ENCODE data around the gene FAM81A. TPM values are rescaled to one million over a fixed set of nuclear protein-coding genes. Genes with fewer than 3 reads are reported as not detected.
"Not testable (repeated sequence)": the region's sequence is repeated elsewhere in the genome, so short reads cannot be mapped to it uniquely, and the experiment has no call there.

FAM81A gene
- polyA plus RNA-seq, 1 donor (not counting 4 experiments of a cell fraction or from before 2014, with no cell fraction given), result 0.84 TPM

DNA sequence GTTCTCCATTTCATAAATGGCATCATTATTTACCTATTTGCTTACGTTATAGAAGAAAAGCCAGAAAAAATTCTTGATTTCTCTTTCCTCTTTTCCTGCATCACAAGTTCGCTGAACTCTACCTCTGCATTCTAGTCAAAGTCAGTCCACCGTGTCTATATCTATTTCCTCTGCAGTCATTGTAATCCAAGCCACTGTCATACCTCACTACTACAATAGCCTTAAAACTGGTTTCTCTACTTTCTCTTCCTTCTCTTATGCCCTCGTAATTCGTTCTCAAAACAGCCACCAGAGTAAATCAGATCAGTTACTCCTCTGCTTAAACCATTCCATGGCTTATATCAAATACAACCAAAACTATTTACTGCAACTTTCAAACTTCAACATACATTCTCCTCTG is 13.4 kb upstream of the FAM81A start:
- no peak for DNase-seq (ENCODE audit: low read depth, low spot score)
- H3K36me3 ChIP-seq (ENCODE audit: control insufficient read depth in 2 of 2, extremely low read depth in 1 of 2, insufficient read depth in 2 of 2, low read length in 2 of 2), result no peaks in the 10 kb centered on the region
- no peak overlapping the region for H3K9ac ChIP-seq (ENCODE audit: control insufficient read depth, extremely low read depth, insufficient read depth, low read length)
- no peak overlapping the region for H3K4me2 ChIP-seq (ENCODE audit: control insufficient read depth, extremely low read depth, insufficient read depth, low read depth, low read length)
- no peak overlapping the region for H3K4me3 ChIP-seq (ENCODE audit: control insufficient read depth in 2 of 3, extremely low read depth in 1 of 3, insufficient read depth in 2 of 3, low read depth in 1 of 3, low read length in 3 of 3)
- no peaks in the 10 kb centered on the region for H4K20me1 ChIP-seq (ENCODE audit: control insufficient read depth, extremely low read depth, insufficient read depth, low read length)
- dilution Hi-C loops (cut with MboI; ENCODE audit: extremely low pct_ligation_motif_present, low sequenced_read_pairs), result no loop called here
- no peaks in the 10 kb centered on the region for H3K79me2 ChIP-seq (ENCODE audit: control insufficient read depth, insufficient read depth, low read length)
- no peak for FAIRE-seq
- H3K9me1 ChIP-seq (ENCODE audit: control insufficient read depth, extremely low read depth, insufficient read depth, low read length), result no peaks in the 10 kb centered on the region
- H3K27me3 ChIP-seq (ENCODE audit: control insufficient read depth, extremely low read depth, insufficient read depth, low read length), result no peaks in the 10 kb centered on the region
- H3K27ac ChIP-seq (ENCODE audit: control insufficient read depth, insufficient read depth, low read length), result no peak overlapping the region
- no peak for TF ChIP-seq EZH2 (IDR thresholded peaks at IDR 0.05; ENCODE audit: low read length)
- H3K9me3 ChIP-seq (ENCODE audit: control insufficient read depth, low read depth, low read length), result no peaks in the 10 kb centered on the region
- no peak overlapping the region for H2AFZ ChIP-seq (ENCODE audit: control insufficient read depth, low read length)
- no peaks in the 10 kb centered on the region for H3K4me1 ChIP-seq (ENCODE audit: control insufficient read depth, extremely low read depth, insufficient read depth, low read length)

DNA sequence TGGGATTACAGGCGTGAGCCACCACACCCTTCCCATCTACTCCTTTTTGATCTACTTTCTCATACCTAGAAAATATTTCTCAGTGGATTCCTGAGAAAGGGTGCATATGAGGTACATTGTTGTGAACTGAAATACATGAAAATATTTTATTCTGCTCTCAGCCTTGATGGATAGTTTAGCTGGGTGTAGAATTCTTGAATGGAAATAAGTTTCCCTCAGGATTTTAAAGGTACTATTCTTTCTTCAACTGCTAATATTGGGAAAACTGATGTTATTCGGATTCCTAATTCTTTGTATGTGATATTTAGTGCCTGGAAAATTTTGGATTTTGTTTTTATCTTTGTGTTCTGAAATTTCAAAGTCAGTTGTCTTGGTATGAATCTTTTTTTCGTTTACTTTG is 9.1 kb upstream of the FAM81A start:
- not testable (repeated sequence) for FAIRE-seq

DNA sequence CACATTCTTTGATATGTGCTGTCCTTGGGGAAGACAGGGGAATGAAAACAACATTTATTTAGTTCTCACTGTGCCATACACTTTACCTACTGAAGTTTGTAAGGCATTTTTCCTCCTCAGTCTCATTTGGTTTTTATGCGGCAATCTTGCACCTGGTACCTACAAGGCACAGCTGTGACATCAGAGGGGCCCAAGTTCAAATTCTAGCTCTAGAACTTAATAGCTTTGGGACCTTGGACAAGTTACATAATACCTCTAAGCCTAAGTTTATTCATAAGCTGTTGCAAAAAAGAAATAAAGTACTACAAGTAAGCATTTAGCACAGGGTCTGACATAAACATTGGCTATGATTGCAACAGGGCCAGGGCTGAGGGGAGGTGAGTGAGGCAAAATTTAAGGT is 5.6 kb upstream of the FAM81A start:
- no peak overlapping the region for H3K4me3 ChIP-seq (ENCODE audit: control insufficient read depth in 2 of 3, extremely low read depth in 1 of 3, insufficient read depth in 2 of 3, low read depth in 1 of 3, low read length in 3 of 3)
- no peak overlapping the region for H2AFZ ChIP-seq (ENCODE audit: control insufficient read depth, low read length)
- peaks cover 3% of the 10 kb centered on the region for H3K4me1 ChIP-seq (ENCODE audit: control insufficient read depth, extremely low read depth, insufficient read depth, low read length)
- H3K9ac ChIP-seq (ENCODE audit: control insufficient read depth, extremely low read depth, insufficient read depth, low read length), result no peak overlapping the region
- peaks cover 14% of the 10 kb centered on the region for H3K27me3 ChIP-seq (ENCODE audit: control insufficient read depth, extremely low read depth, insufficient read depth, low read length)
- no peaks in the 10 kb centered on the region for H3K9me3 ChIP-seq (ENCODE audit: control insufficient read depth, low read depth, low read length)
- DNase-seq (ENCODE audit: low read depth, low spot score) (no peak), FAIRE-seq (no peak)
- no peaks in the 10 kb centered on the region for H3K36me3 ChIP-seq (ENCODE audit: control insufficient read depth in 2 of 2, extremely low read depth in 1 of 2, insufficient read depth in 2 of 2, low read length in 2 of 2)
- H3K79me2 ChIP-seq (ENCODE audit: control insufficient read depth, insufficient read depth, low read length), result no peaks in the 10 kb centered on the region
- TF ChIP-seq, protein P1, sequence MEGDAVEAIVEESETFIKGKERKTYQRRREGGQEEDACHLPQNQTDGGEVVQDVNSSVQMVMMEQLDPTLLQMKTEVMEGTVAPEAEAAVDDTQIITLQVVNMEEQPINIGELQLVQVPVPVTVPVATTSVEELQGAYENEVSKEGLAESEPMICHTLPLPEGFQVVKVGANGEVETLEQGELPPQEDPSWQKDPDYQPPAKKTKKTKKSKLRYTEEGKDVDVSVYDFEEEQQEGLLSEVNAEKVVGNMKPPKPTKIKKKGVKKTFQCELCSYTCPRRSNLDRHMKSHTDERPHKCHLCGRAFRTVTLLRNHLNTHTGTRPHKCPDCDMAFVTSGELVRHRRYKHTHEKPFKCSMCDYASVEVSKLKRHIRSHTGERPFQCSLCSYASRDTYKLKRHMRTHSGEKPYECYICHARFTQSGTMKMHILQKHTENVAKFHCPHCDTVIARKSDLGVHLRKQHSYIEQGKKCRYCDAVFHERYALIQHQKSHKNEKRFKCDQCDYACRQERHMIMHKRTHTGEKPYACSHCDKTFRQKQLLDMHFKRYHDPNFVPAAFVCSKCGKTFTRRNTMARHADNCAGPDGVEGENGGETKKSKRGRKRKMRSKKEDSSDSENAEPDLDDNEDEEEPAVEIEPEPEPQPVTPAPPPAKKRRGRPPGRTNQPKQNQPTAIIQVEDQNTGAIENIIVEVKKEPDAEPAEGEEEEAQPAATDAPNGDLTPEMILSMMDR (optimal IDR thresholded peaks at IDR 0.05 in 1 of 3, IDR thresholded peaks at IDR 0.05 in 1 of 3, conservative IDR thresholded peaks at IDR 0.05 in 1 of 3; ENCODE audit: extremely low read depth in 1 of 3, insufficient read depth in 2 of 3, low read length in 3 of 3), result no peak
- no peak for TF ChIP-seq EZH2 (IDR thresholded peaks at IDR 0.05; ENCODE audit: low read length)
- H3K27ac ChIP-seq (ENCODE audit: control insufficient read depth, insufficient read depth, low read length), result no peak overlapping the region
- dilution Hi-C loops (cut with MboI; ENCODE audit: extremely low pct_ligation_motif_present, low sequenced_read_pairs), result no loop called here
- no peak overlapping the region for H3K4me2 ChIP-seq (ENCODE audit: control insufficient read depth, extremely low read depth, insufficient read depth, low read depth, low read length)
- H4K20me1 ChIP-seq (ENCODE audit: control insufficient read depth, extremely low read depth, insufficient read depth, low read length), result no peaks in the 10 kb centered on the region
- no peaks in the 10 kb centered on the region for H3K9me1 ChIP-seq (ENCODE audit: control insufficient read depth, extremely low read depth, insufficient read depth, low read length)

More for the DNA sequence above, 9.1 kb upstream of the FAM81A start:
- H3K36me3 ChIP-seq (ENCODE audit: control insufficient read depth in 2 of 2, extremely low read depth in 1 of 2, insufficient read depth in 2 of 2, low read length in 2 of 2); H3K9me1 ChIP-seq (ENCODE audit: control insufficient read depth, extremely low read depth, insufficient read depth, low read length); H3K4me1 ChIP-seq (ENCODE audit: control insufficient read depth, extremely low read depth, insufficient read depth, low read length); H3K9ac ChIP-seq (ENCODE audit: control insufficient read depth, extremely low read depth, insufficient read depth, low read length); DNase-seq (ENCODE audit: low read depth, low spot score); H3K4me3 ChIP-seq (ENCODE audit: control insufficient read depth in 2 of 3, extremely low read depth in 1 of 3, insufficient read depth in 2 of 3, low read depth in 1 of 3, low read length in 3 of 3); H2AFZ ChIP-seq (ENCODE audit: control insufficient read depth, low read length); H4K20me1 ChIP-seq (ENCODE audit: control insufficient read depth, extremely low read depth, insufficient read depth, low read length); dilution Hi-C loops (cut with MboI; ENCODE audit: extremely low pct_ligation_motif_present, low sequenced_read_pairs); H3K27me3 ChIP-seq (ENCODE audit: control insufficient read depth, extremely low read depth, insufficient read depth, low read length); H3K4me2 ChIP-seq (ENCODE audit: control insufficient read depth, extremely low read depth, insufficient read depth, low read depth, low read length); H3K9me3 ChIP-seq (ENCODE audit: control insufficient read depth, low read depth, low read length); H3K79me2 ChIP-seq (ENCODE audit: control insufficient read depth, insufficient read depth, low read length); H3K27ac ChIP-seq (ENCODE audit: control insufficient read depth, insufficient read depth, low read length): not testable (repeated sequence)
